Measurements from ENCODE around the gene ADAM10.

DNA sequence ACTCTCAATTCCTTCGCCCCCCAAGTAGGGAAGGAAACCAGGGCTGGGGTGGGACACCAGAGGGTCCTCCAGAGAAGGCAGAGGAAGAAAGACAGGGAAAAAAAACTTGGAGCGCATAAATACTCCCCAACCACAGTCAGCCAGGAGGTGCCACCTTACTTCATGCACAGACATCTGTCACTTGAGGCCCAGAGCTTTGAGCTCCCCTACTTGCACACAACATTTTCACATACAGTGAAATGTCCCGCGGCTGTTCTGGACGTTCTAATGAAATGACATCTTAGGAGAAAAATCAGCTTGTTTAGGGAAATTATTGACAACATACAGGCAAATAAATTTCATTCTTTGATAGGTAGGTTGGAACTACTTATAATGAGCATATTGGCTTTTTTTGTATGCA lies 204.8 kb downstream of the ADAM10 start:
- TF ChIP-seq, protein P1, sequence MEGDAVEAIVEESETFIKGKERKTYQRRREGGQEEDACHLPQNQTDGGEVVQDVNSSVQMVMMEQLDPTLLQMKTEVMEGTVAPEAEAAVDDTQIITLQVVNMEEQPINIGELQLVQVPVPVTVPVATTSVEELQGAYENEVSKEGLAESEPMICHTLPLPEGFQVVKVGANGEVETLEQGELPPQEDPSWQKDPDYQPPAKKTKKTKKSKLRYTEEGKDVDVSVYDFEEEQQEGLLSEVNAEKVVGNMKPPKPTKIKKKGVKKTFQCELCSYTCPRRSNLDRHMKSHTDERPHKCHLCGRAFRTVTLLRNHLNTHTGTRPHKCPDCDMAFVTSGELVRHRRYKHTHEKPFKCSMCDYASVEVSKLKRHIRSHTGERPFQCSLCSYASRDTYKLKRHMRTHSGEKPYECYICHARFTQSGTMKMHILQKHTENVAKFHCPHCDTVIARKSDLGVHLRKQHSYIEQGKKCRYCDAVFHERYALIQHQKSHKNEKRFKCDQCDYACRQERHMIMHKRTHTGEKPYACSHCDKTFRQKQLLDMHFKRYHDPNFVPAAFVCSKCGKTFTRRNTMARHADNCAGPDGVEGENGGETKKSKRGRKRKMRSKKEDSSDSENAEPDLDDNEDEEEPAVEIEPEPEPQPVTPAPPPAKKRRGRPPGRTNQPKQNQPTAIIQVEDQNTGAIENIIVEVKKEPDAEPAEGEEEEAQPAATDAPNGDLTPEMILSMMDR (IDR thresholded peaks at IDR 0.05; ENCODE audit: insufficient read depth, low read depth, low read length), result no peak
- TF ChIP-seq EZH2 (IDR thresholded peaks at IDR 0.05; ENCODE audit: insufficient read depth, low read length), result no peak
